Measurements from ENCODE around the gene EMP2.

Gene EMP2

GRCh38 chr16:10610499-10611184 lies 30.2 kb upstream of the EMP2 start:
- DNase-seq (ENCODE audit: low read depth in 3 of 3) = no peak

GRCh38 chr16:10609402-10609774 lies 29.0 kb upstream of the EMP2 start:
- DNase-seq (ENCODE audit: low read depth in 3 of 3) = no peak

GRCh38 chr16:10608687-10609401 lies 28.4 kb upstream of the EMP2 start:
- DNase-seq (ENCODE audit: low read depth in 3 of 3) = no peak

- DNase-seq (ENCODE audit: low read depth in 3 of 3) = no peak
Observed at GRCh38 chr16:10607157-10607556, 26.8 kb upstream of the EMP2 start.

GRCh38 chr16:10606607-10607006 lies 26.2 kb upstream of the EMP2 start:
- no peak for DNase-seq (ENCODE audit: low read depth in 3 of 3)

- no peak for DNase-seq (ENCODE audit: low read depth in 3 of 3)
Observed at GRCh38 chr16:10605636-10606035, 25.2 kb upstream of the EMP2 start.

GRCh38 chr16:10601444-10602408 lies 21.3 kb upstream of the EMP2 start:
- DNase-seq (ENCODE audit: low read depth in 3 of 3) = no peak

GRCh38 chr16:10600782-10601443 lies 20.5 kb upstream of the EMP2 start:
- no peak for DNase-seq (ENCODE audit: low read depth in 3 of 3)

- no peak for DNase-seq (ENCODE audit: low read depth in 3 of 3)
Observed at GRCh38 chr16:10599626-10600025, 19.2 kb upstream of the EMP2 start.

GRCh38 chr16:10598157-10598556 lies 17.8 kb upstream of the EMP2 start:
- no peak for DNase-seq (ENCODE audit: low read depth in 3 of 3)

- DNase-seq (ENCODE audit: low read depth in 3 of 3) = no peak
Observed at GRCh38 chr16:10597187-10597601, 16.8 kb upstream of the EMP2 start.

GRCh38 chr16:10594312-10594950 lies 14.0 kb upstream of the EMP2 start:
- no peak for DNase-seq (ENCODE audit: low read depth in 3 of 3)

GRCh38 chr16:10592611-10593010 lies 12.2 kb upstream of the EMP2 start:
- DNase-seq (ENCODE audit: low read depth in 3 of 3) = no peak

- DNase-seq (ENCODE audit: low read depth in 3 of 3) = no peak
Observed at GRCh38 chr16:10590342-10590741, 9.9 kb upstream of the EMP2 start.

GRCh38 chr16:10589109-10589508 lies 8.7 kb upstream of the EMP2 start:
- no peak for DNase-seq (ENCODE audit: low read depth in 3 of 3)

- no peak for DNase-seq (ENCODE audit: low read depth in 3 of 3)
Observed at GRCh38 chr16:10587622-10588021, 7.2 kb upstream of the EMP2 start.

- no peak for DNase-seq (ENCODE audit: low read depth in 3 of 3)
Observed at GRCh38 chr16:10584981-10585438, 4.6 kb upstream of the EMP2 start.

- no peak for DNase-seq (ENCODE audit: low read depth in 3 of 3)
Observed at GRCh38 chr16:10583269-10583668, 2.9 kb upstream of the EMP2 start.

- DNase-seq (ENCODE audit: low read depth in 3 of 3) = no peak
Observed at GRCh38 chr16:10581507-10581906, 1.1 kb upstream of the EMP2 start.

- no peak for DNase-seq (ENCODE audit: low read depth in 3 of 3)
Observed at GRCh38 chr16:10580883-10581247, 467 bp upstream of the EMP2 start.

- DNase-seq (ENCODE audit: low read depth in 3 of 3) = no peak
Observed at GRCh38 chr16:10579575-10579964, 828 bp downstream of the EMP2 start.

Measured in stimulated activated CD4-positive, alpha-beta T cell treated with anti-CD3 and anti-CD28 coated beads, TNF-alpha, amount 100 ng/mL, for 48 hours (primary cell).